Activated T-helper 17 cell treated with anti-CD3 and anti-CD28 coated beads, Interleukin-2, amount 50 U/mL, for 72 hours (primary cell): ENCODE results near the gene MAST4. TPM values are rescaled to one million over a fixed set of nuclear protein-coding genes. Genes with fewer than 3 reads are reported as not detected.
"Not testable (repeated sequence)": the region's sequence is repeated elsewhere in the genome, so short reads cannot be mapped to it uniquely, and the experiment has no call there.

ENCODE experiments used
- ATAC-seq: fragments of 150-1000 bp; cut with Tn5 transposase; replicated peaks from 2 replicates; pipeline ENCODE4 v1.10.0; 2021; ENCODE audit warnings: mild to moderate bottlenecking, moderate library complexity
- H3K27ac Mint-ChIP-seq: one replicate; pipeline ENCODE4 v1.8.0; 2022; ENCODE audit warnings: mixed read lengths
- H3K27me3 Mint-ChIP-seq: one replicate; pipeline ENCODE4 v1.8.0; 2022; ENCODE audit warnings: mixed read lengths
- H3K36me3 Mint-ChIP-seq: one replicate; pipeline ENCODE4 v1.8.0; 2022; ENCODE audit warnings: low read depth, mild to moderate bottlenecking, mixed read lengths
- H3K4me1 Mint-ChIP-seq: one replicate; pipeline ENCODE4 v1.8.0; 2022; ENCODE audit warnings: mixed read lengths
- H3K4me3 Mint-ChIP-seq: one replicate; pipeline ENCODE4 v1.8.0; 2022; ENCODE audit warnings: mild to moderate bottlenecking, mixed read lengths
- H3K9me3 Mint-ChIP-seq: one replicate; pipeline ENCODE4 v1.8.0; 2022; ENCODE audit warnings: mixed read lengths
- total RNA-seq, 2 donors: library from RNA; stranded (reverse); gene quantifications; one replicate each; pipeline ENCODE4 v1.2.3, GENCODE V29; 2022

The MAST4 gene
- total RNA-seq, 2 donors from 2014 or later, result 42.1 to 103 TPM

DNA sequence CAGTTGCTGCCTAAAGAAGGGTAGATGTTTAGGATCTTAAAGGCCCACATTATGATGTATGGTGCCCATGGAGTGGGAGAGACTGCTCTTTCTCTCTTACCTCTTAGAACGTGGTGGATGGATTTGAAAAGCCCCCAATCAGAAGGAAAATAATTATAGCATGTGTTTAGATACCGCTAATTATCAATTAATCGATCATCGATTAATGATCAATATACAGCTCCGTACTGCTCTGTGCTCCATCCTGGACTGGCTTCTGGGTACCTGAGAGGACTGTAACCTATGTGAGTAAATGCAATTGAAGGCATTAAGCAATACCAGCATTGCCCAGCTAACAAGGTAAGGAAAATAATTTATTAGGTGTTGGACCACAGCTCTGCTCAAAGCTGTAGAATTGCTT is 149.1 kb downstream of the MAST4 start:
- ATAC-seq, result no peak
- H3K9me3 Mint-ChIP-seq, result no peaks in the 10 kb centered on the region
- H3K4me3 Mint-ChIP-seq, result no peak overlapping the region
- H3K27me3 Mint-ChIP-seq, result peaks cover 33% of the 10 kb centered on the region
- no peaks in the 10 kb centered on the region for H3K36me3 Mint-ChIP-seq
- peaks cover 9% of the 10 kb centered on the region for H3K4me1 Mint-ChIP-seq
- H3K27ac Mint-ChIP-seq, result no peak overlapping the region

GRCh38 chr5:66747607-66748006 is 151.4 kb downstream of the MAST4 start:
- peaks cover 28% of the 10 kb centered on the region for H3K27me3 Mint-ChIP-seq
- no peak overlapping the region for H3K4me3 Mint-ChIP-seq
- no peak overlapping the region for H3K27ac Mint-ChIP-seq
- no peaks in the 10 kb centered on the region for H3K9me3 Mint-ChIP-seq
- no peaks in the 10 kb centered on the region for H3K36me3 Mint-ChIP-seq
- peaks cover 9% of the 10 kb centered on the region for H3K4me1 Mint-ChIP-seq
- ATAC-seq, result no peak

- not testable (repeated sequence) for H3K4me1 Mint-ChIP-seq, H3K36me3 Mint-ChIP-seq, ATAC-seq, H3K27ac Mint-ChIP-seq, H3K9me3 Mint-ChIP-seq, H3K4me3 Mint-ChIP-seq
- H3K27me3 Mint-ChIP-seq, result peaks cover 37% of the 10 kb centered on the region
Observed at GRCh38 chr5:66752668-66753067, 156.5 kb downstream of the MAST4 start.

- no peak overlapping the region for H3K4me3 Mint-ChIP-seq
Observed at GRCh38 chr5:66757219-66757833, 161.1 kb downstream of the MAST4 start.

GRCh38 chr5:66757834-66758371 is 161.7 kb downstream of the MAST4 start:
- H3K36me3 Mint-ChIP-seq, result no peaks in the 10 kb centered on the region
- no peaks in the 10 kb centered on the region for H3K9me3 Mint-ChIP-seq
- ATAC-seq, result no peak
- H3K27ac Mint-ChIP-seq, result no peak overlapping the region
- no peak overlapping the region for H3K4me3 Mint-ChIP-seq
- peaks cover 34% of the 10 kb centered on the region for H3K27me3 Mint-ChIP-seq
- no peaks in the 10 kb centered on the region for H3K4me1 Mint-ChIP-seq

More at GRCh38 chr5:66757219-66757833, 161.1 kb downstream of the MAST4 start:
- Mint-ChIP-seq H3K4me1 (no peaks in the 10 kb centered on the region), H3K27me3 (peaks cover 34% of the 10 kb centered on the region), H3K9me3 (no peaks in the 10 kb centered on the region), H3K36me3 (no peaks in the 10 kb centered on the region), H3K27ac (peak overlapping the region; percentile 2)
- no peak for ATAC-seq

DNA sequence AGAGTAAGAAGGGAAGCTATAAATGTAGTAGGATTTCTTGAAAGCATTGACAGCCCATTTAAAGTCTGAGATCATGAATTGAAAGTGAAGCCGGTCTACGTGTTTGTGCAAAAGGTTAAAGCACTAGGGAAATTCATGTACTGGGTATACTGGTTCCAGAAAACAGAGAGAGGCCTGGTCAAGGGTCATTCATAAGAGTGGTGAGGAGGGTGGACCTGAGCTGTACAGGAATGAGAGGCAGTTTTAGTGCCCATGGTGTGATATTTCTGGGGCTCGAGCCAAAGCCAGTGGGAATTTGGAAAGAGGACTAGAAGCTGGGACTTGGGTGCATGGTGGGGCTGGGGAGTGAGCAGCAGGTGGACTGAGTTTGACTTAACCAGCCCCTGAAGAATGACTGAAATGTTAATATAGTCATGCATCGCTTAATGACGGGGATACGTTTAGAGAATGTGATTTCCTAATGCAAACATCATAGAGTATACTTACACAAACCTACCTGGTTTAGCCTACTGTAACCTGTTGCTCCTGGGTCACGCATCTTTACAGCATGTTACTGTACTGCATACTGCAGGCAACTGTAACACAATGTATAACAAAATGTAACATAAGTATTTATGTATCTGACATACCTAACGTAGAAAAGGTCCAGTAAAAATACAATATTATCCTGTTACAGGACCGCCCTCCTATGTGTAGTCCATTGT is 173.0 kb downstream of the MAST4 start:
- ATAC-seq, result no peak
- Mint-ChIP-seq H3K4me3 (no peak overlapping the region), H3K27ac (no peak overlapping the region), H3K36me3 (no peaks in the 10 kb centered on the region), H3K4me1 (no peaks in the 10 kb centered on the region), H3K27me3 (peaks cover 9% of the 10 kb centered on the region), H3K9me3 (no peaks in the 10 kb centered on the region)

GRCh38 chr5:66769839-66770617 is 173.8 kb downstream of the MAST4 start:
- no peaks in the 10 kb centered on the region for H3K9me3 Mint-ChIP-seq
- H3K27ac Mint-ChIP-seq, result no peak overlapping the region
- H3K4me1 Mint-ChIP-seq, result no peaks in the 10 kb centered on the region
- H3K27me3 Mint-ChIP-seq, result peaks cover 9% of the 10 kb centered on the region
- no peak for ATAC-seq
- no peak overlapping the region for H3K4me3 Mint-ChIP-seq
- H3K36me3 Mint-ChIP-seq, result no peaks in the 10 kb centered on the region

GRCh38 chr5:66777868-66778267 is 181.7 kb downstream of the MAST4 start:
- Mint-ChIP-seq H3K27me3 (peaks cover 13% of the 10 kb centered on the region), H3K4me3 (no peak overlapping the region), H3K9me3 (no peaks in the 10 kb centered on the region), H3K4me1 (no peaks in the 10 kb centered on the region), H3K27ac (no peak overlapping the region), H3K36me3 (no peaks in the 10 kb centered on the region)
- ATAC-seq, result no peak

DNA sequence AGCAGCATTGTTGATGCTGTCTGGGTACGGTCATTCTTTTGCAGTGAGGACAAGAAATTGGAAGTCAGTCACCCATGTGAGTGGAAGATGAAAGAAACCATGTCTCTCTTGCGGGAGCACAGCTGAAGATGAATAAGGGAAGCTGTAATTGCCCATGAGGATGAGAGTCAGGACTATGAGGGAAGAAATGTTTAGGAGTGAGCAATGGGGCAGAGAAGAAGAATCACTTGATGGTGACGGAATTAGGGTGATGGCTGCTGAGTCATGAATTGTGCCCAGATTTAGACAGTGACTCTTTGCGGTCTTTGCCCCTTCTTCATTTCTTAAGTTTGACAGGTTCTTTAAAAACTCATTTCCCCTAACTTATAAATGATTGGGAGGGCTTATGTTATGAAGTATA is 183.3 kb downstream of the MAST4 start:
- no peak overlapping the region for H3K27ac Mint-ChIP-seq
- H3K36me3 Mint-ChIP-seq, result no peaks in the 10 kb centered on the region
- ATAC-seq, result no peak
- H3K27me3 Mint-ChIP-seq, result peaks cover 18% of the 10 kb centered on the region
- H3K4me1 Mint-ChIP-seq, result no peaks in the 10 kb centered on the region
- H3K9me3 Mint-ChIP-seq, result no peaks in the 10 kb centered on the region
- no peak overlapping the region for H3K4me3 Mint-ChIP-seq

- no peaks in the 10 kb centered on the region for H3K4me1 Mint-ChIP-seq
- no peak overlapping the region for H3K27ac Mint-ChIP-seq
- no peak overlapping the region for H3K4me3 Mint-ChIP-seq
- no peak for ATAC-seq
- H3K36me3 Mint-ChIP-seq, result no peaks in the 10 kb centered on the region
- H3K9me3 Mint-ChIP-seq, result no peaks in the 10 kb centered on the region
- peaks cover under 1% of the 10 kb centered on the region for H3K27me3 Mint-ChIP-seq
Observed at GRCh38 chr5:66788556-66788955, 192.4 kb downstream of the MAST4 start.

GRCh38 chr5:66789434-66789833 is 193.2 kb downstream of the MAST4 start:
- Mint-ChIP-seq H3K4me3 (no peak overlapping the region), H3K27me3 (peaks cover 8% of the 10 kb centered on the region), H3K4me1 (no peaks in the 10 kb centered on the region), H3K27ac (no peak overlapping the region), H3K9me3 (no peaks in the 10 kb centered on the region), H3K36me3 (no peaks in the 10 kb centered on the region)
- ATAC-seq, result no peak

GRCh38 chr5:66793049-66793448 is 196.9 kb downstream of the MAST4 start:
- Mint-ChIP-seq H3K27me3 (peaks cover 11% of the 10 kb centered on the region), H3K4me3 (no peak overlapping the region), H3K4me1 (no peaks in the 10 kb centered on the region), H3K36me3 (no peaks in the 10 kb centered on the region), H3K9me3 (no peaks in the 10 kb centered on the region), H3K27ac (no peak overlapping the region)
- no peak for ATAC-seq

GRCh38 chr5:66795682-66796081 is 199.5 kb downstream of the MAST4 start:
- Mint-ChIP-seq H3K36me3 (no peaks in the 10 kb centered on the region), H3K27me3 (peaks cover 22% of the 10 kb centered on the region), H3K27ac (no peak overlapping the region), H3K4me1 (no peaks in the 10 kb centered on the region), H3K9me3 (no peaks in the 10 kb centered on the region), H3K4me3 (no peak overlapping the region)
- ATAC-seq, result no peak

GRCh38 chr5:66796305-66797292 is 200.4 kb downstream of the MAST4 start:
- peaks cover 26% of the 10 kb centered on the region for H3K27me3 Mint-ChIP-seq
- no peaks in the 10 kb centered on the region for H3K36me3 Mint-ChIP-seq
- no peak overlapping the region for H3K4me3 Mint-ChIP-seq
- H3K4me1 Mint-ChIP-seq, result no peaks in the 10 kb centered on the region
- no peaks in the 10 kb centered on the region for H3K9me3 Mint-ChIP-seq
- no peak overlapping the region for H3K27ac Mint-ChIP-seq
- no peak for ATAC-seq
